Common myeloid progenitor, CD34-positive (primary cell): ENCODE results near the gene TGM2.

Source experiments
- CTCF ChIA-PET: fragments of 350-600 bp; sonication (Branson Sonifier 250); formaldehyde crosslinking; loops from one replicate; lab custom pipeline; 2021; ENCODE audit warnings: antibody characterized with exemption; lab: Charles Lee
- POLR2A ChIA-PET: fragments of 350-600 bp; sonication (Branson Sonifier 250); formaldehyde crosslinking; loops from one replicate; lab custom pipeline; 2021; ENCODE audit warnings: antibody characterized with exemption; lab: Charles Lee
- DNase-seq, 3 donors: peaks; one replicate each; pipeline versions ENCODE4 v3.0.0 to v3.0.0-alpha.2; 2013
- H3K27ac ChIP-seq, 2 experiments: 1 replicate in 1 of 2; 2 replicates in 1 of 2; pipeline ENCODE4 v1.7.0; 2013; ENCODE audit warnings: inconsistent platforms in 2 of 2, low read length in 2 of 2, mild to moderate bottlenecking in 2 of 2, low read depth in 1 of 2, moderate library complexity in 1 of 2; ENCODE audit not compliant: severe bottlenecking in 2 of 2, insufficient read depth in 1 of 2, poor library complexity in 1 of 2
- H3K27me3 ChIP-seq, 5 experiments: replicated peaks in 2 of 5; 1 replicate in 3 of 5; 2 replicates in 2 of 5; pipeline versions ENCODE4 v1.6.1 to v1.7.0; 2013; ENCODE audit warnings: low read length in 4 of 5, mild to moderate bottlenecking in 2 of 5, moderate library complexity in 2 of 5, inconsistent platforms in 1 of 5; ENCODE audit not compliant: insufficient read depth in 5 of 5, control insufficient read depth in 4 of 5
- H3K36me3 ChIP-seq, 4 experiments: 1 replicate in 2 of 4; 2 replicates in 2 of 4; pipeline versions ENCODE4 v1.6.1 to v1.7.0; 2013; ENCODE audit warnings: low read length in 3 of 4, control low read depth in 1 of 4, mild to moderate bottlenecking in 1 of 4; ENCODE audit not compliant: control insufficient read depth in 4 of 4, insufficient read depth in 4 of 4
- H3K4me1 ChIP-seq, 4 experiments: 1 replicate in 3 of 4; 2 replicates in 1 of 4; pipeline versions ENCODE4 v1.6.1 to v1.7.1; 2013; ENCODE audit warnings: low read length in 3 of 4, mild to moderate bottlenecking in 3 of 4, control low read depth in 1 of 4, inconsistent platforms in 1 of 4, moderate library complexity in 1 of 4; ENCODE audit not compliant: control insufficient read depth in 4 of 4, insufficient read depth in 4 of 4; ENCODE audit errors: control extremely low read depth in 1 of 4
- H3K4me3 ChIP-seq, 7 experiments: 1 replicate in 4 of 7; 2 replicates in 3 of 7; pipeline versions ENCODE4 v1.5.1 to v1.7.0; 2013; ENCODE audit warnings: mild to moderate bottlenecking in 7 of 7, low read length in 6 of 7, moderate library complexity in 6 of 7, inconsistent platforms in 2 of 7, low read depth in 2 of 7, control low read depth in 1 of 7; ENCODE audit not compliant: insufficient read depth in 4 of 7, control insufficient read depth in 1 of 7; ENCODE audit errors: extremely low read depth in 1 of 7
- H3K9me3 ChIP-seq, 5 experiments: 1 replicate in 4 of 5; 2 replicates in 1 of 5; pipeline versions ENCODE4 v1.6.1 to v1.7.1; 2013; ENCODE audit warnings: low read length in 4 of 5, mild to moderate bottlenecking in 2 of 5, inconsistent platforms in 1 of 5, low read depth in 1 of 5, moderate library complexity in 1 of 5; ENCODE audit not compliant: control insufficient read depth in 4 of 5, insufficient read depth in 2 of 5; ENCODE audit errors: control extremely low read depth in 1 of 5
- WGBS: methylation state at CpG from one replicate; pipeline ENCODE4 v1.1.5; 2013; ENCODE audit not compliant: insufficient coverage; 5-methylcytosine and 5-hydroxymethylcytosine counted together

The TGM2 gene

GRCh38 chr20:38194971-38195504, 30.0 kb upstream of the TGM2 start:
- no peaks in the 10 kb centered on the region for H3K36me3 ChIP-seq
- no peaks in the 10 kb centered on the region for H3K4me1 ChIP-seq
- no peak for DNase-seq
- peaks cover 0 to 11% (median 4%) of the 10 kb centered on the region in 5 experiments for H3K27me3 ChIP-seq
- H3K27ac ChIP-seq = no peak overlapping the region
- H3K9me3 ChIP-seq = no peaks in the 10 kb centered on the region
- CTCF ChIA-PET = interaction anchor here (1.0 to 2.0 kb wide), 3 partner anchors 14 to 26 kb away, joined by 4 to 9 read pairs (median 6); no protein-coding TSS in a partner anchor
- H3K4me3 ChIP-seq = no peak overlapping the region
- POLR2A ChIA-PET = no interaction called here
- WGBS = 97% methylated on average over 4 of the region's 5 CpGs

GRCh38 chr20:38193586-38194105, 28.6 kb upstream of the TGM2 start:
- Histone ChIP-seq H3K4me1 (no peaks in the 10 kb centered on the region), H3K36me3 (no peaks in the 10 kb centered on the region), H3K4me3 (no peak overlapping the region), H3K27me3 (peaks cover 0 to 11% (median 4%) of the 10 kb centered on the region in 5 experiments), H3K9me3 (no peaks in the 10 kb centered on the region), H3K27ac (no peak overlapping the region)
- CTCF ChIA-PET = interaction anchor here (1.2 kb wide), 2 partner anchors 28 to 56 kb away, joined by 3 read pairs; no protein-coding TSS in a partner anchor
- WGBS = 94% methylated on average over 3 of the region's 4 CpGs
- POLR2A ChIA-PET = no interaction called here
- DNase-seq = no peak

GRCh38 chr20:38192323-38192885, 27.3 kb upstream of the TGM2 start:
- H3K27me3 ChIP-seq = peaks cover 0 to 11% (median 4%) of the 10 kb centered on the region in 5 experiments
- CTCF ChIA-PET = interaction anchor here (1.0 to 2.2 kb wide), 3 partner anchors 13 to 29 kb away, joined by 3 to 4 read pairs (median 4); no protein-coding TSS in a partner anchor
- no peaks in the 10 kb centered on the region for H3K36me3 ChIP-seq
- no peak overlapping the region for H3K27ac ChIP-seq
- 96% methylated on average over 8 of the region's 9 CpGs for WGBS
- POLR2A ChIA-PET = no interaction called here
- no peak overlapping the region for H3K4me3 ChIP-seq
- H3K4me1 ChIP-seq = no peaks in the 10 kb centered on the region
- H3K9me3 ChIP-seq = no peaks in the 10 kb centered on the region
- DNase-seq = no peak

- Histone ChIP-seq H3K27me3 (peaks cover 0 to 9% (median 4%) of the 10 kb centered on the region in 5 experiments), H3K27ac (no peak overlapping the region), H3K9me3 (no peaks in the 10 kb centered on the region), H3K4me3 (no peak overlapping the region), H3K36me3 (no peaks in the 10 kb centered on the region), H3K4me1 (no peaks in the 10 kb centered on the region)
- POLR2A ChIA-PET = no interaction called here
- CTCF ChIA-PET = interaction anchor here (1.5 to 2.2 kb wide), 2 partner anchors 14 to 26 kb away, joined by 3 to 4 read pairs; no protein-coding TSS in a partner anchor
- DNase-seq = no peak
- 93% methylated on average over 5 of the region's 5 CpGs for whole genome bisulfite sequencing
Observed at GRCh38 chr20:38191654-38192053, 26.6 kb upstream of the TGM2 start.

- 100% methylated on average over 3 of the region's 3 CpGs for WGBS
- CTCF ChIA-PET = interaction anchor here (0.6 to 2.2 kb wide), 3 partner anchors 14 to 38 kb away, joined by 3 to 5 read pairs (median 4); no protein-coding TSS in a partner anchor
- DNase-seq = no peak
- POLR2A ChIA-PET = no interaction called here
- Histone ChIP-seq H3K27ac (no peak overlapping the region), H3K27me3 (peaks cover 0 to 5% (median 2%) of the 10 kb centered on the region in 5 experiments), H3K36me3 (no peaks in the 10 kb centered on the region), H3K4me3 (no peak overlapping the region), H3K9me3 (no peaks in the 10 kb centered on the region), H3K4me1 (no peaks in the 10 kb centered on the region)
Observed at GRCh38 chr20:38190936-38191371, 25.9 kb upstream of the TGM2 start.

GRCh38 chr20:38190166-38190565, 25.1 kb upstream of the TGM2 start:
- ChIA-PET CTCF (interaction anchor here (1.1 to 2.2 kb wide), 3 partner anchors 9 to 32 kb away, joined by 3 to 5 read pairs (median 4); no protein-coding TSS in a partner anchor), POLR2A (no interaction called here)
- no peaks in the 10 kb centered on the region for H3K4me1 ChIP-seq
- no peak for DNase-seq
- H3K27ac ChIP-seq = no peak overlapping the region
- no peak overlapping the region for H3K4me3 ChIP-seq
- no peaks in the 10 kb centered on the region for H3K9me3 ChIP-seq
- no peaks in the 10 kb centered on the region for H3K36me3 ChIP-seq
- peaks cover 0 to 5% (median 2%) of the 10 kb centered on the region in 5 experiments for H3K27me3 ChIP-seq
- no CpG with 5 or more reads among the region's 6 CpGs for WGBS

- Histone ChIP-seq H3K27ac (no peak overlapping the region), H3K4me1 (no peaks in the 10 kb centered on the region), H3K27me3 (peaks cover 2 to 8% (median 4%) of the 10 kb centered on the region in 5 experiments), H3K36me3 (no peaks in the 10 kb centered on the region), H3K4me3 (no peak overlapping the region), H3K9me3 (peaks cover 0 to 2% (median 0%) of the 10 kb centered on the region in 5 experiments)
- ChIA-PET POLR2A (no interaction called here), CTCF (interaction anchor here (1.1 kb wide), 1 partner anchor 9 kb away, joined by 5 read pairs; no protein-coding TSS in a partner anchor)
- 92% methylated on average over 5 of the region's 5 CpGs for WGBS
- DNase-seq = no peak
Observed at GRCh38 chr20:38187517-38187916, 22.4 kb upstream of the TGM2 start.
